ENCODE data around the gene CTDSPL.
A peak's percentile ranks its signal among the peaks of the same experiment; 100 is the strongest.

The CTDSPL gene

GRCh38 chr3:37943631-37944314, 82.1 kb downstream of the CTDSPL start:
- no peak for DNase-seq

DNA sequence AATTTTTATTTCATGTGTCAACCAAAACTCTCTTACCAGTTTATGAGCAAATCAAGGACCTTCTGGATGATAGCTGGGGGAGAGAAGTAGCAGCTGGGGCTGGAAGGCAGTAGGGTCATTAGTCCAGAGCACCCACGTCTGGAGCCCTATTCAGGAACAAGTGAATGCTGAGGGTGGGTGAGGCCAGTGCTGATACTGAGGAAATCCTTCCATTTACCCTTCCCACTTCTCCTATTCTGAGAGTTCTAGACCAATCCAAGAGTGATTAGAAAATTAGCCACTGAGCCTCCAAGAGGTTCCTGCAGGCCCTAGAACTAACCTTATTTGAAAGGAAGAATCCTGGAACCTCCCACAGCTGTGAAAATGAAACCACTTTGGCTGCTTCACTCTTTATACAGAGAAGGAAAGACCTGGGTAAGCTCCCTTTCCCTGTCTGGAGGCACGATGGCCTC, 82.7 kb downstream of the CTDSPL start:
- no peak for DNase-seq

DNA sequence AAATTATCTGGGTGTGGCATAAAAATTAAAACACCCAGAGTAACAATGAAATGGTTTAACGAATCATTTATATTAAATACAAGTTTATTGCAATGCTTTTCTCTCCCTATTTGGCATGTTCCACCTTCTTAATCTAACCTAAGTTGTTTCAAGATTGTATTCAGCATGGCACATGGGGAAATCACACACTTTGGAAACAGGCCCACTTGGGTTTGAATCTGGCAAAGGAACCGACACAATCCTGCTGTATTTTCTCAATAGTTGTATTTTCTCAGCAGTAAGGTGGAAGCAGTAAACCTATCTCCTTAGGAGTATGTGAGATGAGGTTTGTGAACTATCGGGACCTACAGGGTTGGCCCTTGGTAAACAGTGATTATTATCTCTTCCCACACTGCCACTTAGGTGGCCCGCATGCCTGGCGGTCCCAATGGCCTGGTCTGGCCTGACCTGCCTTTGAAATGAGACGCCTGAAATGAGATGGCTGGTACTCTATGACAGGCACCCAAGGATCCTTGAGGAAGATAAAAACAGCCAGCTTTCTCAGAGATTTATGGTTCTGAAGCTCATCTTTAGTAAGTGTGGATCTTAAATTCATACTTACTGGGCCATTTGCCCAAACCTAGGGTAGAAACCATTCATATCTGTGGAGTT, 83.6 kb downstream of the CTDSPL start:
- peak in 1 of 14 donors; percentile 66 for DNase-seq

- peak in 1 of 14 donors; percentile 66 for DNase-seq
Observed at GRCh38 chr3:37945807-37946530, 84.3 kb downstream of the CTDSPL start.

GRCh38 chr3:37946531-37946889, 84.8 kb downstream of the CTDSPL start:
- no peak for DNase-seq

GRCh38 chr3:37949866-37950265, 88.2 kb downstream of the CTDSPL start:
- peak in 1 of 14 donors; percentile 39 for DNase-seq

GRCh38 chr3:37952564-37952963, 90.9 kb downstream of the CTDSPL start:
- no peak for DNase-seq

GRCh38 chr3:37953226-37953625, 91.5 kb downstream of the CTDSPL start:
- DNase-seq, result no peak

DNA sequence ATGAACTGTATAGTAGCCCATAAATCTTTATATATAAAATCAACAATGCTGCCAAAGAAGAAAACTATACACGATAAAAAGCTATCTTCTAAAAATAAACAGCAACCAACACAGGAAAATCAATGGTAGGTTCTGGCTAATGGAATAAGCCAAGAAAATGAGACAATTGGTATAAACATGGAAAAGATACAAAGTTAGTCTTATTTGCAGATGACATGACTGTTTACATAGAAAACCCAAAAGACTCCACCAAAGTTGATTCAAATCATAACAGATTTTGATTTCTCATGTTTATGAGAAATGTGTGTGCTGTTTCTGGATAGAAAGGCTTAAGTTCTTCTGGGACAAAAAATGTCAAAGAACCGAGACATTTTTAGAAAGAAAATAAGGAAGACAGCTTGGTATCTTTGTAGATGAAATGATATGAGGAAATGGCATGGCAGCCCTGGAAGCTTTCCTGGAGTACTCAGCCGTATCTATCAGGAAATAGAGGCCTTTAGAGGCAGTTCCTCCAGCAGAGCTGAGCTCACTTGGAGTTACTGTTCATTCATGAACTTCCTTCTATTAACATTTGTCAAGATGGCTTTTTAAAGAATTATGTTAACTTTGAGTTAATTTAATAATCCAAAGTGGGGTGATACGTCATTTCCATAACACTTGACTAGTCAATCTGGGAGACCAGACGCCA, 92.2 kb downstream of the CTDSPL start:
- no peak for DNase-seq

DNA sequence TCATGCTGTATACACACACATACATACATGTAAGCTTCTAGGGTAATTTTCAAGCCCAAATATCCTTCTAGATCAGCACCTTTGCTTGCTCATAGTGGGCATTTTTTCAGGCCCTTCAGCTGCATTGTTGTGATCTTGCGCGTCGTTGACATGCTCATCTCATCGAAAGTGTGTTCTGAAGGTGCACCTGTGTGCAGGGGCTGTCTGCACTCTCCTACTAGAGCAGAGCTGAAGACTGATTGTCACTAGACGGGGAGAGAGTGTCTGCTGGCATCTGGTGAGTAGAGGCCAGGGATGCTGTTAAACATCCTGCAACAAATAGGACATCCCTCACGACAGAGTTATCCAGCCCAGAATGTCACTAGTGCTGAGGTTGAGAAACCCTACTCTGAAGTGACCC, 93.2 kb downstream of the CTDSPL start:
- no peak for DNase-seq

DNA sequence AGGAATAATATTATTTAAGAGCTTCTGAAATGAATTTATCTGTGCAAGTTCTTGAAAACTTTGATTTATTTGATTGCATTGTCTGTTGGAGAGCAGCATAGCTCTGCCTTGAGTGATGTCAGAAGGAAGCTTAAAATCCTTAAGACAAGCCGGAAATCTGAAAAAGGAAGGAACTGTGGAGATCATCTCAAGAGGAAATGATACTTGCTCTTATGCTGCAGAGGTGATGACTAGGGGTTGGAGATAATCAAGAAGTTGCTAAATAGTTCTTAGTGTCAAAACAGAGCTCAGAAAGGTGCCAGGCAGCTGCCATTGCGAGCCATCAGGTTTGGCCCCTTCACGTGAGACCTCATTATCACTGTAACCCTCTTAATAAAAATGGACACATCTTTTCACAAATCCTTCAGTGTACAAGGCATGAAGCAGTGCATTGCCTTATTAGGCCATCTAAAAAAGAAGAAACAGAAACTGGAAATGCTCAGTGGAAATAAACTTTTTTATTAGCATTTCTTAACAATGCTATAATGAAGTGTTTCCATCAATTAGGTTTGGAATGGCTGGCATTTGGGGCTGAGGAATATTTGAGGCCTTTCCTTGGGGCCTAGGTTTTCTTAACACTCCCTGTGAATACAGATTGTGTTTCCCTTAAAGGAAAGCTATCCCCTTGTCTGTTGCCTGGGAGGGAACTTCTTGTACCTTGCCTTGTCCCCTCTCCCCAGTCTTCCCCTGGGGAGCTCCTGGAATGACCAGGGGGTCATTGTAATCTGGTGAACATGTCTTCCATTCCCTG, 94.4 kb downstream of the CTDSPL start:
- DNase-seq, result no peak

DNA sequence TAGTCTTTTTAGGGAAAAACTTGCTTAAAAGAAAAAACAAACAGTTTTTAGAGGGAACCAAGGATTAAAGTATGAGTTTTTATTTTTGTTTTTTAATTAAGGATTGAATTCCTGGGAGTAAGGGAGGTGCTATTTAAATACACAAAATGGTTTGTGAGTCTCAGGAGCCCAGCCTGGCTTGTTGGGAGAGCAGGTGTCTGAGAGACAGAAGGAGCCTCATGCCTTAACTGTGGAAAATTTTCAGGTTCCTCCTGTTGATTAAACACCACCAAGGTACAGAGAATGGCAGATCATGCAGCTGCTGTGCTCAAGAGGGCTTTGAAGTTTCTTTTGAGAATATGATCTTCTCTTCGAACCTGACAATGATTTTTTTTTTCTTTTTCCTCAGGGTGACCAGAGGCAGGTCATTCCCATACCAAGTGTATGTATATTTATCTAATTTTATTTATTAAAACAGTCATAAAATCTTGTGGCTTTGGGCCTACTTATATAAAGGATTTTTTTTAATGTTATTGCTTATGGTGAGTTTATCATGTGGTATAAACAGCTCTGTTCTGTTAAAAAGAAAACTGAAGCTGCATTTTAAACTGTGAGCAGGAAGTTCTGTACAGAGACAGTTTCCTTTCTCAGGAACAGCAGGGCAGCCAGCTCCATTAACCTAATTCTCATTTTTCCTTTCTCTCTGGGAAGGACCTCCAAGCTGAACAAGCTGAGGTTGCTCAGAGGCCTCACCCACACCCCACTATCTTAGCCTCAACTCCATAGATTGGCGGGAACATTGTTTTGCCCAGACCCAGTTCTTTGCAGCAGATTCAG, 95.3 kb downstream of the CTDSPL start:
- DNase-seq, result no peak

- DNase-seq, result no peak
Observed at GRCh38 chr3:37957539-37957936, 95.9 kb downstream of the CTDSPL start.

DNA sequence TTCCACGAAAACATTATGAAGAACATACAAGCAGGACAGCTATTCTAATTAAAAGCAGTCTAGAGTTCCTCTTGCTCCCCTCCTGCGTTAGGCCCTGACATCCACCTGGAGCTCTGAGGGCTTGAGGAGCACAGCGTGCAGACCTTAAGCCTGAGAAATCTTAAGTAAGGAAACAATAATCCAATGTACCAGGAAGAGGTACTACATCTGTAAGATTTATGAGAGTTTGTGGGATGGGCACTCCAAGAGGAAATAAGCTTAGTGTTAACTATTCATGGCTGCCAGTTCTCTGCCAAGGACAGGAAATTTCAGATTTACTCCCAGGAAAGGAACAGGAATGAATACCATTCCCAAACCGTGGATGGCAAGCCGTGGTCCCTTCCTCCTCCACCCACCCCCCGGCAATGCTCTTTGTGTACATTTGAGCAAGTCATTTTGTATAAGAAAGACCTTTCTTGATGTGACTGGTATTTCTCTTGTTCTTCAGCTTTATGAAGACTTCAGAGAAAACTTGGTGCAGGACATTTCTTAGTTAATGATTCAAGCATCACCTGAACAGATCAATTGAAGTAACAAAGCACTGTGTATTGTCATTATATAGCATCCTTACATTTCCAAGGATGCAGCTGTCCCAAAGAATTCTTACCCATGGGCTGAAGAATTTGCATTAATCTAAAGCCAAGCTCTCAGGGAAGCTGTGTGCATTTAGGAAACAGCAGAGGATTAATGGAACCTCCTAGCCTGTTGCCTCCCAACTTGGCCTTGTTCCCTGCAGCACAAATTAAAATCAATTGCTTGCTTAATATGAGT, 100.1 kb downstream of the CTDSPL start:
- no peak for DNase-seq

- no peak for DNase-seq
Observed at GRCh38 chr3:37963016-37963415, 101.3 kb downstream of the CTDSPL start.

DNA sequence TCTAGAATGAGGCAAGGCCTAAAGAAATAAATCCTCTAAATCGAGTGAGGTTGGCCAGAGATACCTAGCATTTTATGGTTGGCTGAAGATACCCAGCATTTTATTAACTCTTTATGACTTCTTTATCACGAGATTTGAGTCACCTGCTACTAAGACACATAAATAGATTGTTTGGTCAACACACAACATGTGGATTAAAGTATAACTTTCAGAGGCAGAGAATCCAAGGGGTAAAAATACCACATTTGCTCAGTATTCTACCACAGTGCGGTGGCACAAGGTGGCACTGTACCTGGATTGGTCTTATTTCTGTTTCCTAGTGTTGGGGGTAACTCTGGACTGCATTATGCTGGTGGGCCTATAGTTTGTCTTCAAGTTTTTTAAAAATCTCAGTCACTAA, 102.0 kb downstream of the CTDSPL start:
- no peak for DNase-seq

DNA sequence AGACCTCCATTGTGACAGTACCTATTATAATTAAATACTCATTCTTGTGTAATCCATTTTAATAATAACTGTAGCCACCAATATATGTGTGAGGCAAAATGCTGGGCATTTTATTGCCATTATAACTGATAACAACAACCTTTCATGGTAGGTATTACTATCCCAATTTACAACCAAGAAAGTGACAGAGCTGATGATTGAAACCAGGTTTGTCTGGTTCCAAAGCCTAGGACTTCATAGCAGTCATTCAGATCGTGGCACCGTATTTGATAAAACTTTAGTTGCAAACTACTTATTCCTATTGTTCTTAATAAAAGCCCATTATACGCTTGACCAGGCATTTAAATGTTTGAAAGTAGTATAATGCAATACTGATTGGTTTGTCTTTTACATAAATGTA, 102.5 kb downstream of the CTDSPL start:
- DNase-seq, result no peak

GRCh38 chr3:37964716-37965115, 103.0 kb downstream of the CTDSPL start:
- no peak for DNase-seq

GRCh38 chr3:37967260-37967881, 105.7 kb downstream of the CTDSPL start:
- peak in 4 of 14 donors; percentile 24 to 59 (median 42) for DNase-seq

- no peak for DNase-seq
Observed at GRCh38 chr3:37968199-37968598, 106.5 kb downstream of the CTDSPL start.
